K562 (cell line): Measurements from ENCODE around the gene ENKUR. TPM values are rescaled to one million over a fixed set of nuclear protein-coding genes. Genes with fewer than 3 reads are reported as not detected.

Experiments used
- ADNP ChIP-seq: fragments of 200-800 bp; sonication (Bioruptor generic); IDR thresholded peaks from 2 replicates; pipeline ENCODE4 v1.6.1; 2016; ENCODE audit warnings: missing genetic modification characterization, missing compliant biosample characterization
- CBX8 ChIP-seq: fragments of 200-600 bp; sonication (generic); IDR thresholded peaks from 2 replicates; pipeline ENCODE4 v1.6.1; 2012; ENCODE audit warnings: borderline replicate concordance, mixed run types, low read depth, mild to moderate bottlenecking, moderate library complexity, mixed read lengths, low read length, control low read depth, inconsistent platforms; ENCODE audit not compliant: poor library complexity, severe bottlenecking; ENCODE audit errors: extremely low read depth
- ELF2 ChIP-seq: fragments of 250-450 bp; sonication (Bioruptor Pico); IDR thresholded peaks from 2 replicates; pipeline ENCODE4 v1.5.0; 2021; ENCODE audit warnings: mild to moderate bottlenecking
- ETV5 ChIP-seq: sonication (generic); formaldehyde crosslinking; IDR thresholded peaks from 2 replicates; pipeline ENCODE4 v1.4.0; 2020; ENCODE audit warnings: low read depth, mild to moderate bottlenecking, missing genetic modification reagents
- ETV6 ChIP-seq, 3 experiments: fragments of 150-350 bp in 1 of 3; sonication (generic) in 1 of 3; formaldehyde crosslinking in 1 of 3; IDR thresholded peaks; 2 replicates each; pipeline versions ENCODE4 v1.6.1 to v1.8.0; 2014 to 2022; ENCODE audit warnings: borderline replicate concordance in 2 of 3, low read depth in 2 of 3, antibody characterized with exemption in 1 of 3, low read length in 1 of 3, mild to moderate bottlenecking in 1 of 3, missing genetic modification reagents in 1 of 3
- FOSL1 ChIP-seq: fragments of 200-800 bp; sonication (Bioruptor generic); conservative IDR thresholded peaks from 2 replicates; pipeline ENCODE4 v1.6.1; 2016; ENCODE audit warnings: missing genetic modification characterization, missing compliant biosample characterization
- FOXM1 ChIP-seq, 2 experiments: fragments of 450-650 bp in 1 of 2; sonication (generic) in 1 of 2; formaldehyde crosslinking in 1 of 2; IDR thresholded peaks; 2 replicates each; pipeline versions ENCODE4 v1.6.1 to v1.9.0; 2017 to 2022; ENCODE audit warnings: low read depth in 2 of 2, mild to moderate bottlenecking in 2 of 2, missing genetic modification reagents in 1 of 2, moderate library complexity in 1 of 2
- HMGN3 ChIP-seq: IDR thresholded peaks from 2 replicates; pipeline ENCODE4 v1.6.1; 2011; ENCODE audit warnings: borderline replicate concordance, low read depth, mild to moderate bottlenecking, mixed read lengths, low read length; ENCODE audit not compliant: insufficient read length; ENCODE audit errors: extremely low read depth
- HNRNPL ChIP-seq: fragments of 200-400 bp; formaldehyde crosslinking; IDR thresholded peaks from 2 replicates; pipeline ENCODE4 v1.6.1; 2017; ENCODE audit warnings: low read depth, mild to moderate bottlenecking, low read length
- LCOR ChIP-seq: sonication (generic); formaldehyde crosslinking; IDR thresholded peaks from 2 replicates; pipeline ENCODE4 v1.8.0; 2022; ENCODE audit warnings: mild to moderate bottlenecking, missing genetic modification reagents
- PKNOX1 ChIP-seq: fragments of 450-650 bp; IDR thresholded peaks from 2 replicates; pipeline ENCODE4 v1.6.1; 2016
- POLR2A ChIP-seq: fragments of 450-650 bp; conservative IDR thresholded peaks from 2 replicates; pipeline ENCODE4 v1.6.1; 2016
- RREB1 ChIP-seq: fragments of 250-450 bp; sonication (Bioruptor Pico); IDR thresholded peaks from 2 replicates; pipeline ENCODE4 v1.4.0; 2020
- SNRNP70 ChIP-seq: fragments of 200-400 bp; formaldehyde crosslinking; optimal IDR thresholded peaks from 2 replicates; pipeline ENCODE3; 2017; ENCODE audit warnings: low read depth, low read length
- TCF7 ChIP-seq: sonication (generic); IDR thresholded peaks from 2 replicates; pipeline ENCODE4 v1.6.1; 2016; ENCODE audit warnings: antibody characterized with exemption, borderline replicate concordance
- TCF7L2 ChIP-seq: fragments of 150-350 bp; IDR thresholded peaks from 2 replicates; pipeline ENCODE4 v1.6.1; 2016; ENCODE audit warnings: low read depth, mild to moderate bottlenecking, low read length, moderate library complexity
- ZNF12 ChIP-seq: sonication (generic); formaldehyde crosslinking; IDR thresholded peaks from 2 replicates; pipeline ENCODE4 v1.4.0; 2020; ENCODE audit warnings: mild to moderate bottlenecking, missing genetic modification reagents
- ZNF140 ChIP-seq: fragments of 250-450 bp; sonication (Bioruptor Pico); IDR thresholded peaks from 2 replicates; pipeline ENCODE4 v1.8.0; 2021; ENCODE audit warnings: moderate library complexity, mild to moderate bottlenecking, inconsistent platforms
- ZNF282 ChIP-seq: sonication (generic); formaldehyde crosslinking; IDR thresholded peaks from 2 replicates; pipeline ENCODE4 v1.8.1; 2023; ENCODE audit warnings: missing genetic modification reagents
- ZNF586 ChIP-seq: fragments of 450-650 bp; formaldehyde crosslinking; conservative IDR thresholded peaks from 2 replicates; pipeline ENCODE4 v1.4.0; 2020; ENCODE audit warnings: mild to moderate bottlenecking, moderate library complexity
- ZNF668 ChIP-seq: fragments of 250-450 bp; sonication (Bioruptor Pico); IDR thresholded peaks from 2 replicates; pipeline ENCODE4 v1.8.0; 2022; ENCODE audit warnings: mild to moderate bottlenecking, inconsistent platforms
- ZNF717 ChIP-seq: fragments of 250-450 bp; sonication (Bioruptor Pico); IDR thresholded peaks from 2 replicates; pipeline ENCODE4 v1.5.0; 2021
- polyA plus RNA-seq, 8 experiments: library from polyadenylated mRNA; depleted of rRNA in 4 of 8; stranded (reverse) in 5 of 8; unstranded in 3 of 8; fragments of >200 nt; fragmentation: Nextera tagmentation in 2 of 8; fragmentation: Illumina TruSeq in 1 of 8; extraction: Ambion mirVana in 2 of 8; extraction: Trizol in 1 of 8; gene quantifications; 2 replicates each; pipeline versions ENCODE4 v1.2.1 to v1.2.3, GENCODE V29; 2011 to 2014; ENCODE audit warnings: inconsistent platforms in 1 of 8, missing spikeins in 1 of 8
- total RNA-seq, 7 experiments: library from RNA; depleted of rRNA in 6 of 7; stranded (reverse); fragments of >200 nt in 6 of 7; fragmentation: Illumina TruSeq in 2 of 7; extraction: Trizol in 2 of 7; gene quantifications; 2 replicates each; pipeline versions ENCODE4 v1.2.1 to v1.2.3, GENCODE V29; 2011 to 2021; ENCODE audit warnings: low replicate concordance in 1 of 7

Gene ENKUR
- total and polyA plus RNA-seq, 9 of the 15 experiments (the other 6 are each of a cell fraction or from before 2014, with no cell fraction given), result 0.06 to 0.46 (median 0.20) TPM

DNA sequence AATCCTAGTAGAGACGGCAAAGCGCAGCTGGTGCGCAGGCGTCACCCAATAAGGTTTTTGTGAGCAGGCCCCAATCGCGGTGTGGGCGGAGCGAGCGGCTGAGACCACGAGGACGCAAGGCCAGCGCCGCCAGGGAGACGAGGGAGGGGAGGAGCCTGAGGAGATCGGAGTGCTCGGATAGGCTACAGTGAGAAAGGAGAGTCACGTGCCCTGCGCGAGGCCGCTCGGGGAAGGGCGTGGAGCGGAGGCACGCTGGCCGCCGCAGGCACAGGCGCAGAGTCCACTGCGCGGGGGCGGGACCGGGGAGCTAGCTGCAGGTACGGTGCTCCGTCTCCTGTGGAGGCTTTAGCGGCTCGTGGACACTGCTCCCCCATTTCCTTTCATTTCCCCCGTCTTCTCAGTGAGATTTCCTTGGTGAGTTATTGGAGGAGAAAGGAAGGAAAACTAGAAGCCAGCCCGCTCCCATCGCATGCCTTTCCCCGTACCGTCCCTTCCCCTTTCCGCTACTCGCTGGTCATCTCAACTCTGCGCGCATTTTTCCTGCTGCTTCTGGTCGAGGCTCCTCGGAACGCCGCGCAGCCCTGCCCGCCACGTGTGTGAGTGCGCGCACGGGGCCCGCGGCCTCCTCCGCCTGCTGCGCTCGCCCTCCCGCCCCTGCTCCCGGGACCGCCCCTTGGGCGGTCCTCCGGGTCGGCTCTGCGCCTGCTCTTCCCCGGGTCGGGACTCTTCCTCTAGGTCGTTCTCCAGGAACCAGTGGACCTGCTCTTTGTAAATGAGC is 607 bp upstream of the ENKUR start, which contains the start of gene THNSL1 (continued):
- TF ChIP-seq ZNF282 (CRISPR knock-in tag), result peak; percentile 80; the same call in 1 of the 2 replicates
- no peak for TF ChIP-seq ELF2
- no peak for TF ChIP-seq ETV6 (IDR thresholded peaks at IDR 0.05; ENCODE audit: borderline replicate concordance in 1 of 2, low read depth in 2 of 2, low read length in 1 of 2)
- peak; percentile 99 for TF ChIP-seq ETV6 (CRISPR knock-in tag; IDR thresholded peaks at IDR 0.05; ENCODE audit: borderline replicate concordance)
- TF ChIP-seq ZNF668 (CRISPR knock-in tag), result no peak
- TF ChIP-seq ZNF140 (CRISPR knock-in tag), result no peak
- TF ChIP-seq TCF7, result no peak; the same call in 1 of the 2 replicates
- peak; percentile 79 for TF ChIP-seq HMGN3
- no peak for TF ChIP-seq CBX8
- no peak for TF ChIP-seq ADNP (tag)
- TF ChIP-seq POLR2A, result peak; percentile 94
- TF ChIP-seq FOXM1 (IDR thresholded peaks at IDR 0.05; ENCODE audit: low read depth), result no peak
- TF ChIP-seq FOXM1 (CRISPR knock-in tag; IDR thresholded peaks at IDR 0.05; ENCODE audit: low read depth), result peak; percentile 97
- TF ChIP-seq HNRNPL, result no peak
- no peak; the same call in 1 of the 2 replicates for TF ChIP-seq FOSL1
- TF ChIP-seq PKNOX1, result no peak
- TF ChIP-seq ZNF717 (CRISPR knock-in tag), result no peak
- TF ChIP-seq ETV5, result peak; percentile 70
- no peak for TF ChIP-seq RREB1 (CRISPR knock-in tag)
- peak; percentile 87 for TF ChIP-seq ZNF12 (CRISPR knock-in tag)
- TF ChIP-seq SNRNP70, result no peak
- TF ChIP-seq TCF7L2, result no peak
- no peak for TF ChIP-seq ZNF586 (CRISPR knock-in tag)
- peak; percentile 54 for TF ChIP-seq LCOR (CRISPR knock-in tag)
